ENCODE data around the gene GIN1. TPM values are rescaled to one million over a fixed set of nuclear protein-coding genes. Genes with fewer than 3 reads are reported as not detected.

GIN1 gene
- total and polyA plus RNA-seq, 2 of the 4 experiments (the other 2 are of a cell fraction) = 2.9 to 3.1 TPM

- Histone ChIP-seq H2BK120ac (ENCODE audit: low read depth, low read length) (no peak overlapping the region), H4K91ac (ENCODE audit: insufficient read depth, low read depth, low read length) (no peak overlapping the region), H2BK5ac (ENCODE audit: low read depth, low read length, poor library complexity, severe bottlenecking) (no peak overlapping the region), H3K14ac (replicated peaks; ENCODE audit: low read depth, low read length) (no peak overlapping the region), H3K27me3 (ENCODE audit: control insufficient read depth, insufficient read depth, low read length) (no peaks in the 10 kb centered on the region), H3K4ac (ENCODE audit: low read depth, low read length) (no peak overlapping the region), H3K9me3 (ENCODE audit: control insufficient read depth, insufficient read depth, low read length) (peaks cover 15% of the 10 kb centered on the region), H2AK9ac (replicated peaks; ENCODE audit: low read depth, low read length, poor library complexity) (no peak overlapping the region), H4K20me1 (ENCODE audit: insufficient read depth, low read length) (no peaks in the 10 kb centered on the region), H3K4me2 (ENCODE audit: low read depth, low read length) (no peak overlapping the region), H2AFZ (replicated peaks; ENCODE audit: low read length, poor library complexity) (no peak overlapping the region), H3K9ac (ENCODE audit: low read depth, low read length) (no peak overlapping the region), H3K79me1 (ENCODE audit: low read depth in 1 of 2, low read length in 2 of 2) (no peaks in the 10 kb centered on the region), H3K36me3 (ENCODE audit: control insufficient read depth, insufficient read depth, low read length) (peaks cover 4% of the 10 kb centered on the region; the same call in 1 of the 2 replicates), H4K5ac (ENCODE audit: low read depth, low read length) (no peak overlapping the region), H3K23ac (ENCODE audit: low read depth, low read length) (no peak overlapping the region), H3K18ac (ENCODE audit: low read depth, low read length) (no peak overlapping the region), H2BK20ac (ENCODE audit: low read depth, low read length) (no peak overlapping the region), H3K9me1 (ENCODE audit: insufficient read depth, low read length) (no peaks in the 10 kb centered on the region), H3K56ac (ENCODE audit: extremely low read depth, insufficient read depth, low read length) (no peak overlapping the region), H3K4me3 (ENCODE audit: insufficient read depth, low read depth, low read length) (no peak overlapping the region), H4K8ac (ENCODE audit: low read depth in 2 of 2, low read length in 2 of 2) (no peak overlapping the region), H2AK5ac (ENCODE audit: low read depth, low read length) (no peak overlapping the region), H3K27ac (ENCODE audit: insufficient read depth, low read length) (no peak overlapping the region), H2BK15ac (ENCODE audit: low read depth, low read length) (no peak overlapping the region), H3K4me1 (ENCODE audit: control insufficient read depth, insufficient read depth, low read length) (no peaks in the 10 kb centered on the region)
- 100% methylated on average over 2 of the region's 4 CpGs; no CpG with 5 or more reads in 1 of the 2 experiments for WGBS, 2 experiments (ENCODE audit: extremely low coverage in 2 of 2, insufficient read length in 1 of 2)
- no peak for DNase-seq
- intact Hi-C loops (cut with micrococcal nuclease) (no loop called here), in situ Hi-C loops (cut with MboI; ENCODE audit: low sequenced_read_pairs) (no loop called here), dilution Hi-C loops (cut with HindIII; ENCODE audit: low sequenced_read_pairs, unreplicated experiment) (no loop called here)
- no TSS peak for BruUV-seq (replicated peaks)
- TF ChIP-seq CHD1 (IDR thresholded peaks at IDR 0.05; ENCODE audit: low read depth, low read length) (no peak), RCOR1 (IDR thresholded peaks at IDR 0.05; ENCODE audit: insufficient replicate concordance, low read length) (no peak), MAFK (IDR thresholded peaks at IDR 0.05; ENCODE audit: low read depth, low read length) (no peak), MAZ (IDR thresholded peaks at IDR 0.05; ENCODE audit: borderline replicate concordance, low read depth, low read length) (no peak), RAD21 (IDR thresholded peaks at IDR 0.05; ENCODE audit: low read length) (no peak), NFE2L2 (IDR thresholded peaks at IDR 0.05; ENCODE audit: low read depth, low read length) (no peak), CTCF (conservative IDR thresholded peaks at IDR 0.05; ENCODE audit: low read depth, low read length) (no peak)
- no peak for ATAC-seq (ENCODE audit: low read depth)
- ChIA-PET CTCF (no interaction called here), POLR2A (ENCODE audit: unreplicated experiment) (no interaction called here)
Measured at GRCh38 chr5:103079796-103080195, 40.1 kb downstream of the GIN1 start.

All from IMR-90 (cell line).